ENCODE results near the gene DNASE2. TPM values are rescaled to one million over a fixed set of nuclear protein-coding genes. Genes with fewer than 3 reads are reported as not detected.

DNASE2 gene
- total RNA-seq, 2 experiments from 2014 or later, result 10.4 to 11.1 TPM

DNA sequence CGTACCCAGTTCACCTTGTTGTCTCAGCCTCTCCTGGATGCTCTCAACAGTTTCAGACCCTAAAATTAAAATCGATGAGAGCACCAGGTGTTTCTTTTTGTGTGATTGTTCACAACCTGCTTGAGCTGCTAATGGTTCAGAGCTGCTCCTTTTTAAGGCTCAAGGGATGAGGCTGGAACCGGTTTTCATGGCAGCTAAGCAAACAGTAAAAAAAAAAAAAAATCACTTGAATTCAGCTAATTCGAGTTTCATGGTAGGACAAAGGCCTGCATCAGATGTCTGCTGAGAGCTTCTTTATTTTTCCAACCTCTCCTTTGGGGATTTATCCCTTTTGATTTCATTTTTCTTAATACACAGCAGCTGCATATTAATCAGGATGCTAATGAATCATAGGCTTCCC is 31.3 kb upstream of the DNASE2 start:
- ChIA-PET POLR2A (interaction anchor here (2.6 to 4.8 kb wide), 3 partner anchors 20 to 26 kb away, joined by 18 to 47 read pairs (median 24); partner anchors contain the start of genes CALR, FARSA and GCDH), CTCF (interaction anchor here (0.6 kb wide), 1 partner anchor 365 kb away, joined by 3 read pairs; no protein-coding TSS in a partner anchor)
- Histone ChIP-seq H3K9me3 (ENCODE audit: control insufficient read depth in 1 of 2, insufficient read depth in 1 of 2, low read length in 2 of 2) (no peaks in the 10 kb centered on the region), H3K4me1 (ENCODE audit: insufficient read depth, low read length) (peaks cover 23% of the 10 kb centered on the region), H3K27ac (ENCODE audit: low read depth in 1 of 2, low read length in 2 of 2) (no peak overlapping the region), H3K27me3 (ENCODE audit: control insufficient read depth in 1 of 2, insufficient read depth in 2 of 2, low read length in 2 of 2) (no peaks in the 10 kb centered on the region), H3K36me3 (ENCODE audit: insufficient read depth, low read length) (no peaks in the 10 kb centered on the region), H3K4me3 (ENCODE audit: low read length) (no peak overlapping the region)
- DNase-seq, result no peak
- TF ChIP-seq, protein P1, sequence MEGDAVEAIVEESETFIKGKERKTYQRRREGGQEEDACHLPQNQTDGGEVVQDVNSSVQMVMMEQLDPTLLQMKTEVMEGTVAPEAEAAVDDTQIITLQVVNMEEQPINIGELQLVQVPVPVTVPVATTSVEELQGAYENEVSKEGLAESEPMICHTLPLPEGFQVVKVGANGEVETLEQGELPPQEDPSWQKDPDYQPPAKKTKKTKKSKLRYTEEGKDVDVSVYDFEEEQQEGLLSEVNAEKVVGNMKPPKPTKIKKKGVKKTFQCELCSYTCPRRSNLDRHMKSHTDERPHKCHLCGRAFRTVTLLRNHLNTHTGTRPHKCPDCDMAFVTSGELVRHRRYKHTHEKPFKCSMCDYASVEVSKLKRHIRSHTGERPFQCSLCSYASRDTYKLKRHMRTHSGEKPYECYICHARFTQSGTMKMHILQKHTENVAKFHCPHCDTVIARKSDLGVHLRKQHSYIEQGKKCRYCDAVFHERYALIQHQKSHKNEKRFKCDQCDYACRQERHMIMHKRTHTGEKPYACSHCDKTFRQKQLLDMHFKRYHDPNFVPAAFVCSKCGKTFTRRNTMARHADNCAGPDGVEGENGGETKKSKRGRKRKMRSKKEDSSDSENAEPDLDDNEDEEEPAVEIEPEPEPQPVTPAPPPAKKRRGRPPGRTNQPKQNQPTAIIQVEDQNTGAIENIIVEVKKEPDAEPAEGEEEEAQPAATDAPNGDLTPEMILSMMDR (IDR thresholded peaks at IDR 0.05), result no peak
- H3K27me3 Mint-ChIP-seq, result no peaks in the 10 kb centered on the region
- H3K4me3 Mint-ChIP-seq, result no peak overlapping the region
- no peaks in the 10 kb centered on the region for H3K36me3 Mint-ChIP-seq (ENCODE audit: low read depth)
- no peaks in the 10 kb centered on the region for H3K9me3 Mint-ChIP-seq
- intact Hi-C loops (cut with DNase I, micrococcal nuclease), result loop anchor here in 1 of 2 experiments (2.0 kb wide), 1 partner anchor 20 kb away; no protein-coding TSS in a partner anchor
- H3K27ac Mint-ChIP-seq, result no peak overlapping the region
- peaks cover 27% of the 10 kb centered on the region for H3K4me1 Mint-ChIP-seq (ENCODE audit: low read depth)
- ATAC-seq (ENCODE audit: poor library complexity), result no peak

DNA sequence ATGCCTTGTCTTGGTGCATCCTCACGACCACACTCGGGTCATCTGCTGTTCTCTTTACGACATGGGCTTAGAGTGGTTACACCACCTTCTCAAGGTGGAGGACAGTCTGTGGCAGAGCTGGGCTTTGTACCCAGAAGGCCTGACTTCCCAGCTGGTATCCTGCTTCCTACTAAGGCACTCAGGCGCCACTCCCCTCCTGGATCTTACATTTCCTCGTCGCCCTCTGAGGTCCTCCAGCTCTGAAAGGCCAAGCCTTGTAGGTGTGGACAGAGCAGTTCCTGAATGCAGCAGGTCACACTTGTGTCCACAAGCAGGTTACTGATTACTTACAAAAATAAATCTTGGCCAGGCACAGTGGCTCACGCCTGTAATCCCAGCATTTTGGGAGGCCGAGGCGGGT is 25.9 kb upstream of the DNASE2 start:
- ChIA-PET POLR2A (interaction anchor here (1.4 to 1.5 kb wide), 2 partner anchors 12 to 17 kb away, joined by 5 to 6 read pairs; partner anchors contain the start of genes GCDH and SYCE2), CTCF (no interaction called here)
- H3K4me3 ChIP-seq (ENCODE audit: low read length), result no peak overlapping the region
- H3K4me1 ChIP-seq (ENCODE audit: insufficient read depth, low read length), result no peaks in the 10 kb centered on the region
- Mint-ChIP-seq H3K4me1 (ENCODE audit: low read depth) (no peaks in the 10 kb centered on the region), H3K4me3 (no peak overlapping the region), H3K36me3 (ENCODE audit: low read depth) (no peaks in the 10 kb centered on the region), H3K27me3 (no peaks in the 10 kb centered on the region), H3K9me3 (no peaks in the 10 kb centered on the region), H3K27ac (no peak overlapping the region)
- ATAC-seq (ENCODE audit: poor library complexity) (no peak), DNase-seq (no peak)
- no peaks in the 10 kb centered on the region for H3K36me3 ChIP-seq (ENCODE audit: insufficient read depth, low read length)
- TF ChIP-seq, protein P1 (IDR thresholded peaks at IDR 0.05), result no peak
- no peak overlapping the region for H3K27ac ChIP-seq (ENCODE audit: low read depth in 1 of 2, low read length in 2 of 2)
- H3K27me3 ChIP-seq (ENCODE audit: control insufficient read depth in 1 of 2, insufficient read depth in 2 of 2, low read length in 2 of 2), result no peaks in the 10 kb centered on the region
- intact Hi-C loops (cut with DNase I, micrococcal nuclease), result no loop called here
- H3K9me3 ChIP-seq (ENCODE audit: control insufficient read depth in 1 of 2, insufficient read depth in 1 of 2, low read length in 2 of 2), result no peaks in the 10 kb centered on the region

DNA sequence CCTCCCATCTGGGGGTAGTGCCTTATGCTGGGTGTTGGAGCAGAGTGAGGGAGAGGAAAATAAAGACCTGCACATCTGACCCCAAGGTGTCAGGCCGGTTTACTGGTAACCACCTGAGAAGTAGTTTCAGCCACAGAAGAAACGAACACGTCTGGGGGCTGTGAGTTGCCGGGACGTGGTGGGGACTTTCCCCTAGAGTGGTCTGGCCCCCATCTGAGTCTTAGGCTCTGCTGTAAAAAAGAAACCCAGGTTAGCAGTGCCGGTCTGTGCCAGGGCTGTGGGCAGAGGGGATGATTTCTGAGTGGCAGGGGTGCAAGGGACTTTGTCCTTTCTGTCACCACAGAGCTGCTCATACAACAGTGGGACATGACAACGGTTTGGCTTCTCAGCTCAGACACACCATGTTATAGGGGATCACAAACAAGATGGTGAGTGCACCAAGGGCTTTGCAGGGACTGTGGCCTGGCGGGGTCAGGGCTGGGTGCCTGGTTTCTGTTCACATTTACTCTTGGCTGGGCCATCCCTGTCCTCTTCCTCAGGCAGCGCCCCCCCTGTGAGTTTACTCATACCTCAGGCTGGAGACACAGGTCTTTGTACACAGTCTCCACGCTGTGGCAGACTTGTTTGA is 18.8 kb upstream of the DNASE2 start:
- Histone ChIP-seq H3K4me1 (ENCODE audit: insufficient read depth, low read length) (no peaks in the 10 kb centered on the region), H3K4me3 (ENCODE audit: low read length) (no peak overlapping the region), H3K9me3 (ENCODE audit: control insufficient read depth in 1 of 2, insufficient read depth in 1 of 2, low read length in 2 of 2) (no peaks in the 10 kb centered on the region), H3K36me3 (ENCODE audit: insufficient read depth, low read length) (peaks cover 40% of the 10 kb centered on the region), H3K27ac (ENCODE audit: low read depth in 1 of 2, low read length in 2 of 2) (no peak overlapping the region), H3K27me3 (ENCODE audit: control insufficient read depth in 1 of 2, insufficient read depth in 2 of 2, low read length in 2 of 2) (no peaks in the 10 kb centered on the region)
- ChIA-PET POLR2A (no interaction called here), CTCF (no interaction called here)
- TF ChIP-seq, protein P1 (IDR thresholded peaks at IDR 0.05), result no peak
- Mint-ChIP-seq H3K4me1 (ENCODE audit: low read depth) (no peaks in the 10 kb centered on the region), H3K4me3 (no peak overlapping the region), H3K27me3 (no peaks in the 10 kb centered on the region), H3K36me3 (ENCODE audit: low read depth) (peaks cover 46% of the 10 kb centered on the region), H3K27ac (no peak overlapping the region), H3K9me3 (no peaks in the 10 kb centered on the region)
- intact Hi-C loops (cut with DNase I, micrococcal nuclease), result no loop called here
- DNase-seq (no peak), ATAC-seq (ENCODE audit: poor library complexity) (no peak)
